ENCODE data around the gene NEXN.

The NEXN gene

GRCh38 chr1:77891200-77891599, 2.8 kb downstream of the NEXN start:
- H3K4me3 ChIP-seq (ENCODE audit: low read depth, low read length) = no peak overlapping the region
- TF ChIP-seq POLR2A (IDR thresholded peaks at IDR 0.05; ENCODE audit: extremely low read depth, insufficient read length) (no peak), MYC (IDR thresholded peaks at IDR 0.05; ENCODE audit: low read depth, low read length) (no peak), CTCF (IDR thresholded peaks at IDR 0.05; ENCODE audit: low read depth, low read length) (no peak)
- DNase-seq (ENCODE audit: low read depth) = no peak

DNA sequence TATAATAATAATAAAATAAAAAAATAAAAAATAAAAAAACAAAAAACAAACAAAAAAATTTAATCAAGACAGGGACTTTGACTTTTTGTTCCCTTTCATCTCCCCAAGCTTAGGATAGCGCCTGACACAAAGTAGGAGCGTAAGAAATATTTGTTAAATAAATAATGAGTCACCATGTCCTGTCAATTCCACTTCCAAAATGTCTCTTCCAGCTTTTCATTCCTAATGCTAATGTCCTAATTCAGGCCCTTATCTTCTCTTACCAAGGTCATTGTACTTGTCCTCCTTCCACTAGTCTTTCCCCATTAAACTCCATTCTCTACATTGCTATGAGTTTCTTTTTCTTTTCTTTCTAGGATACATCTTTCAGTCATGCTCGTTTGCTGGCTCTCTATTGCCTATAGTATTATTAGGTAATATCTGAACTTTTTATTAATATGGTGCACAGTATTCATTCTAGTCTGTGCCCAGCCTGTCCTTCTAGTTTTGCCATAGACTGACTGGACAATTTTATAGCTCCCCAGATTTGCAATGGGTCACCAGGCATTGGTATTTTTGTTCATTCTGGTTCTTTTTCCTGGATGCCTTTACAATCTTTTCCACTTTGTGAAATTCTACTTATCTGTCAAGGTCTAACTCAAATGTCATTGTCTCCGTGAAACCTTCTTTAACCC, 11.4 kb downstream of the NEXN start:
- no peak overlapping the region for H3K4me3 ChIP-seq (ENCODE audit: low read depth, low read length)
- TF ChIP-seq, protein P1, sequence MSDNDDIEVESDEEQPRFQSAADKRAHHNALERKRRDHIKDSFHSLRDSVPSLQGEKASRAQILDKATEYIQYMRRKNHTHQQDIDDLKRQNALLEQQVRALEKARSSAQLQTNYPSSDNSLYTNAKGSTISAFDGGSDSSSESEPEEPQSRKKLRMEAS (IDR thresholded peaks at IDR 0.05; ENCODE audit: low read depth, low read length) = no peak
- no peak for TF ChIP-seq CTCF (IDR thresholded peaks at IDR 0.05; ENCODE audit: low read depth, low read length)
- no peak for TF ChIP-seq MYC (IDR thresholded peaks at IDR 0.05; ENCODE audit: low read depth, low read length)
- TF ChIP-seq POLR2A (IDR thresholded peaks at IDR 0.05; ENCODE audit: extremely low read depth, insufficient read length) = no peak
- DNase-seq (ENCODE audit: low read depth) = no peak

- peak; percentile 61 for DNase-seq (ENCODE audit: low read depth)
- TF ChIP-seq CTCF (IDR thresholded peaks at IDR 0.05; ENCODE audit: low read depth, low read length) (peak; percentile 45), MYC (IDR thresholded peaks at IDR 0.05; ENCODE audit: low read depth, low read length) (no peak), POLR2A (IDR thresholded peaks at IDR 0.05; ENCODE audit: extremely low read depth, insufficient read length) (no peak)
- TF ChIP-seq, protein P1 (IDR thresholded peaks at IDR 0.05; ENCODE audit: low read depth, low read length) = no peak
- H3K4me3 ChIP-seq (ENCODE audit: low read depth, low read length) = no peak overlapping the region
Observed at GRCh38 chr1:77900687-77901293, 12.4 kb downstream of the NEXN start.

DNA sequence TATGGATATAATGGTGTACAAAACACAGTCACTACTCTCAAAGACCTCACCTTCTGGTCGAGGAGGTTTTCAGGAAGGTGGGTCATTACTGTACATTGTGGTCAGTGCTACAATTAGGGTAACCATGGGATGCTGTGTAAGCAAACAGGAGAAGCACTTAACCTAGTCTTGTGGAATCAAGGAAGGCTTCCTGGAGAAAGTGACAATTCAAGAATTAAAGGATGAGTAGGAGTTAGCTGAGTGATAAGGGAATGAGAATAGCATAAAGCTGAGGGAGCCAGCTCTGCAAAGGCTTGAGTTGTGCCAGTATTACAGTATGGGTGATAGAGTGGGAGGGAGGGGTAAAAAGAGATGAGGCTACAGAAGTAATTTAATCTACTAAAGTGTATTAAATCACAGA, 17.2 kb downstream of the NEXN start:
- DNase-seq (ENCODE audit: low read depth) = no peak

GRCh38 chr1:77906019-77906545, 17.7 kb downstream of the NEXN start:
- H3K4me3 ChIP-seq (ENCODE audit: low read depth, low read length) = no peak overlapping the region
- no peak for DNase-seq (ENCODE audit: low read depth)
- TF ChIP-seq, protein P1 (IDR thresholded peaks at IDR 0.05; ENCODE audit: low read depth, low read length) = no peak
- TF ChIP-seq MYC (IDR thresholded peaks at IDR 0.05; ENCODE audit: low read depth, low read length) = no peak

More for the DNA sequence above, 17.2 kb downstream of the NEXN start:
- TF ChIP-seq, protein P1 (IDR thresholded peaks at IDR 0.05; ENCODE audit: low read depth, low read length) = no peak
- TF ChIP-seq CTCF (IDR thresholded peaks at IDR 0.05; ENCODE audit: low read depth, low read length) (no peak), POLR2A (IDR thresholded peaks at IDR 0.05; ENCODE audit: extremely low read depth, insufficient read length) (no peak), MYC (IDR thresholded peaks at IDR 0.05; ENCODE audit: low read depth, low read length) (no peak)
- no peak overlapping the region for H3K4me3 ChIP-seq (ENCODE audit: low read depth, low read length)

DNA sequence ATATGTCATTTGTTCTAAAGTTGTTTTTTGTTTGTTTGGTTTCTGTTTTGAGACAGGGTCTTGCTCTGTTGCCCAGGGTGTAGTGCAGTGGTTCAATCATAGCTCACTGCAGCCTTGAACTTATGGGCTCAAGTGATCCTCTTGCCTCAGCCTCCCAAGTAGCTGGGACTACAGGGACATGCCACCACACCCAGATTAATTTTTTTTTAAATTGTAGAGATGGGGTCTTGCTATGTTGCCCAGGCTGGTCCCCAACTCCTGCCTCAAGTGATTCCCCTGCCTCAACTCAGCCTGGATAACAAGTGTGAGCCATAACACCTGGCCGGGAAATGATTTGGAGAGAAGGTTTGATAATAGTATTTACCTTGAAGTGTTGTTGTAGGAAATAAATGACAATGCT, 18.2 kb downstream of the NEXN start:
- no peak overlapping the region for H3K4me3 ChIP-seq (ENCODE audit: low read depth, low read length)
- no peak for DNase-seq (ENCODE audit: low read depth)
- TF ChIP-seq POLR2A (IDR thresholded peaks at IDR 0.05; ENCODE audit: extremely low read depth, insufficient read length) = no peak
- no peak for TF ChIP-seq MYC (IDR thresholded peaks at IDR 0.05; ENCODE audit: low read depth, low read length)
- no peak for TF ChIP-seq CTCF (IDR thresholded peaks at IDR 0.05; ENCODE audit: low read depth, low read length)
- TF ChIP-seq, protein P1 (IDR thresholded peaks at IDR 0.05; ENCODE audit: low read depth, low read length) = no peak
